Cerebellar nuclear complex (tissue), 1 donor: ENCODE measurements around the gene CCR5.
"Not testable (repeated sequence)": the region's sequence is repeated elsewhere in the genome, so short reads cannot be mapped to it uniquely, and the experiment has no call there.

ENCODE experiments used
- DNase-seq, 2 experiments: peaks; one replicate each; lab custom pipeline; 2025; lab: John Stamatoyannopoulos, UW

CCR5 gene

GRCh38 chr3:46370839-46371518 is at the start of gene CCR5:
Gene CCR5 (plus strand): TSS chr3:46370946. CDS start chr3:46372903, 1,957 bp downstream.
- DNase-seq: no peak

DNA sequence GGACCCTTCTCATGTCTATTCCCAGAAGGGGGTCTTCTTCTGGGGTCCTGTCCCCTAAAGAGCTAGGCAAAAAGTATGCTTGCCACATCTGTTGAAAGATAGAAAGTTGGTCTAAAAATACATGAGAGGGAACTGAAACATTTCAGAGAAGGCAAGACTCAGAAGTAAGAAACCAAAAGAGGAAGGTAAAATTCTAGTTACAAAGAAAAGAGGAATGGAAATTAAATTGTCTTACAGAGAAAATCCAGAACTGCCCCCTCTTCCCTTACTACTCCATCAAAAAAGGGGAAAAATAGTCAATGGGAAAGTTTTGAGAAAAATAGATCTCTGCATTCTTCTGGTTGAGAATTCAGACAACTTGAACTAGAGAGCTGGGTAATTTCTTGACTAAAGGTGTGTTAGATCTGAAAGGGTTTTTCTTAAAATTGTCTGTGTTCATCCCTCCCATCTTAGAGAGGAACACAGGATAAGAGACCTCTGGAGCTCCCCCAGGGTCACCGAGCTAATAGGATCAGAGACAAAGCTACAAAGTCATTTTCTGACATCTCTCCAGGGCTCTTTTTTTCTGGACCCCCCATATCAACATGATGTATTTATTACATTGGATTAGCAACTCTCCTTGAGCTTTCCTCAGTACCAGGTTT is 49.2 kb upstream of the CCR5 start:
- no peak for DNase-seq

- no peak for DNase-seq
Observed at GRCh38 chr3:46324036-46324435, 46.7 kb upstream of the CCR5 start.

DNA sequence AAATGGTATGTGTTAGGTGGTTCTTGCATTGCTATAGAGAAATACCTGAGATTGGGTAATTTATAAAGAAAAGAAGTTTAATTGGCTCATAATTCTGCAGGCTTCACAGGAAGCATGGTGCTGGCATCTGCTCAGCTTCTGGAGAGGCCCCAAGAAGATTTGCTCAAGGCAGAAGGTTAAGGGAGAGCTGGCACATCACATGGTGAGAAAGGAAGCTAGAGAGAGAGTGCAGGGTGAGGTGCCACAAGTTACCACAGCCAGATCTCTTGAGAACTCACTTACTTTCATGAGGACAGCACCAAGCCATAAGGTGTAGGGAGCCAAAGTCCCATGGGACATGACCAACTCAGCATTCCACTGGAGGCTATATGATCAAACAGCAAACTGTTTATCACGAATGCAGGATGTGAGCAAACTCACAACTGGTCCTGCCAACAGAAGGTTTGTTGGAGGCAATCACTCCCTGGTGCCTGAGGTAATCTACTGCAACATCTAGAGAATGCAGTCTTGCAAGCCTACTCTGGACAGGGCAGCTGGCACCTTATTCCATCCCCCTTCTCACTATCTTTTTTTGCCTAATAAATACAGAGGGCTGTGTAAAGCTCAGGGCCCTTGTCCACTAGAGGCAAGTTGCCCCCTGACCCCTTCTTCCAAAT is 45.0 kb upstream of the CCR5 start:
- DNase-seq: no peak

- not testable (repeated sequence) for DNase-seq
Observed at GRCh38 chr3:46330676-46331075, 40.1 kb upstream of the CCR5 start.

DNA sequence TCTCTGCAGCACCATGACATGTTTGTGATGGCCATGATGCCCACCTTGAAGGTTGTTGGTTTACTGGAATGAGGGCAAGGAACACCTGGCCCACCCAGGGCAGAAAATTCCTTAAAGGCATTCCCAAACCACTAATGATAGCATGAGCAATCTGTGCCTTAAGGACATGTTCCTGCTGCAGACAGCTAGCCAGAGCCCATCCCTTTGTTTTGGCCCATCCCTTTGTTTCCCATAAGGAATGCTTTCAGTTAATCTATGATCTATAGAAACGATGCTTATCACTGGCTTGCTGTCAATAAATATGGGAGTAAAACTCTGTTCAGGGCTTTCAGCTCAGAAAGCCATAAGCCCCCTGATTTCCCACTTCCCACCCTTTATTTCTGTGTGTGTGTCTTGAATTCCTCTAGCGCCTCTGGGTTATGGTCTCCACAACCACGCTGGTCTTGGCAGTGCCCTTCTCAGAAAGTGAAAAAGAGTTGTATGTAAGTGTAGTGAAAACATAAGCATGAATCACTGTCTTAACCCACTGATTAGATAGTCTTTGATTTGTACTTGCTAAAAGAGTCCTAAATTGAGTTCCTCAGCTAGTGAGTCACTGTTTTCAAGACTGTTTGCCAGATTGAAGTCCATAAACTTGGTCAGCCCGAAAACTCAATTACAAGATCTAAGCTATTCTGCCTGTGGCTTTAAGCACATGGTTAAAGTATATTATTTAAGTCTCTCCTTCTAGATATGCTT is 35.8 kb upstream of the CCR5 start:
- DNase-seq: no peak

DNA sequence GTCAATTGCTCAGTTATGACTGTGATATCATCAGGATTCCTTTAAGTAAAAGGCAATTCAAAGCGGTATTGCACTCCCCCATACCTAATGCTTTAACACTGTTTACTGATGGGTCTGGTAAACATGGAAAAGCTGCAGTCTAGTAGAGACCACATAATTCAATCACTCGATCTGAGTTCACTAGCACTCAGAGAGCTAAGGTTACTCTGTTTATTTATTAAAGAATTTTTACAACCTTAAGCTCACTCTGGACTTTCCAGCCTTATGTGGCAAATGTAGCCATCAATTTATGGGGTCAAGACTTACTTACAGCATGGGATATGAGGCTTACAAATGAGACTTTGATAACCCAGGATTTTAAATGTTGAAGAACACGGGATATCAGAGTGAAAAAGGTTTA is 35.2 kb upstream of the CCR5 start:
- no peak for DNase-seq

- no peak for DNase-seq
Observed at GRCh38 chr3:46337911-46338310, 32.8 kb upstream of the CCR5 start.

GRCh38 chr3:46338840-46339239 is 31.9 kb upstream of the CCR5 start:
- no peak for DNase-seq

GRCh38 chr3:46344476-46344875 is 26.3 kb upstream of the CCR5 start:
- DNase-seq: no peak

GRCh38 chr3:46348823-46349482 is 21.8 kb upstream of the CCR5 start:
- DNase-seq: no peak

- no peak for DNase-seq
Observed at GRCh38 chr3:46349484-46350261, 21.1 kb upstream of the CCR5 start.

- no peak for DNase-seq
Observed at GRCh38 chr3:46350262-46350565, 20.5 kb upstream of the CCR5 start.

DNA sequence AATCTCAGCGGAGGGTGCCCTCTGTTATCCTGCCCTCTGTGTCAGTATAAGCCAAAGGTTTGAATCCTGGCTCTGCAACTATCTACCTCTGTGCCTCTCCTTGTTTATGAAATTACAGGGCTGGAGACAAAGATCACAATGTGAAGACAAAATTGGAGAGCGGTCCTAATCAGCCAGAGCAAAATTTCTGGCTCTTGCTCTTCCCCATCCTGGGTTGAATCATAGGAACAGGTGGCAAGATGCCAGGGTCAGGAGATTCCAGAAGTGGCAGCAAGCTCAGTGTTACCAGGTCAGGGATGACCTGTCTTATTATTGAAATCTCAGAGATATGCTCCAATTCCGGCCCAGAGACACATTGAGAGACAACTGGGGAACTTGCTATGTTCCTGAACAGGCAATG is 19.1 kb upstream of the CCR5 start:
- no peak for DNase-seq

GRCh38 chr3:46353090-46353489 is 17.7 kb upstream of the CCR5 start:
- no peak for DNase-seq

GRCh38 chr3:46353647-46354410 is 16.9 kb upstream of the CCR5 start, which contains the start of gene CCR2:
Gene CCR2 (plus strand): TSS chr3:46354111. CDS start chr3:46357528, 3,417 bp downstream.
- DNase-seq: no peak

DNA sequence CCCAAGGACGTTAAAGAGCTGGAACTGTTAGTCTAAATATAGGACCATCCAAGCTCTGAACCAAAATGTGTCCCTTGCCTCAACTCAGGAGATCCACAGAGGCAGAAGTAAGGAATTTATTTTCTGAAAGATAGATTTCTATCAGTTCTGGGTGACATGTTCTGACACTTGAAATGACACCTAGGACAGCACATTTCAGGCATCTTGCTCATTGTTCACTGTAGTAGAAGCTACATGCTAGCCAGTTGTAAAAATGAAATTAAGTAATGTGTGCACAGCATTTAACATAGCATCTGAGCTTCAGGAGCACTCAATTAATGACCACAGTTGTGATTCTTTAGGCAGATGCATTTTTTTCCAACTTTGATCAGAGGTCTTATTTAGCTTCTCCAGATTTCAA is 16.3 kb upstream of the CCR5 start:
- no peak for DNase-seq

DNA sequence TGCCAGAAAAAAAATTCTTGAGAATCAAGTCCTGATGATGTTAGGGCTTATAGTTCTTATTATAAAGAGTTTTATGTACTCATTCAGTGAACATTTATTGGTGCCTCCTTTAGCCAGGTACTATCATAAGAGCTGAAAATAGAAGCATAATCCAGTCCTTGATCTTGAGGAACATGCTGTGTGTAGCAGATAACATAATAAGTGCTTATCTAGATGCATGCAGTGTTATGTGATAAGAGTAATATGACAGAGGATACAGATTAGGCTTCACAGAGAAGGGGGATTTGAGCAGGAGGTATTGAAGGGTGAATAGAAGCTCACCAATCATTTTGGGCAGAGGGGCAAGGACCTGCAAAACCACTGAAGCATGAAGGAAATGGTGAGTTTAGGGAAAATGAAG is 15.8 kb upstream of the CCR5 start:
- DNase-seq: no peak

GRCh38 chr3:46356276-46356675 is 14.5 kb upstream of the CCR5 start:
- DNase-seq: no peak

GRCh38 chr3:46356909-46357308 is 13.8 kb upstream of the CCR5 start:
- DNase-seq: no peak

DNA sequence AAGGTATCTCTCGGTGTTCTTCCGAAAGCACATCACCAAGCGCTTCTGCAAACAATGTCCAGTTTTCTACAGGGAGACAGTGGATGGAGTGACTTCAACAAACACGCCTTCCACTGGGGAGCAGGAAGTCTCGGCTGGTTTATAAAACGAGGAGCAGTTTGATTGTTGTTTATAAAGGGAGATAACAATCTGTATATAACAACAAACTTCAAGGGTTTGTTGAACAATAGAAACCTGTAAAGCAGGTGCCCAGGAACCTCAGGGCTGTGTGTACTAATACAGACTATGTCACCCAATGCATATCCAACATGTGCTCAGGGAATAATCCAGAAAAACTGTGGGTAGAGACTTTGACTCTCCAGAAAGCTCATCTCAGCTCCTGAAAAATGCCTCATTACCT is 12.3 kb upstream of the CCR5 start:
- no peak for DNase-seq
